ENCODE measurements around the gene MPPED2.

The MPPED2 gene

GRCh38 chr11:30550022-30550542 is 36.1 kb downstream of the MPPED2 start:
- H2AFZ ChIP-seq: no peak overlapping the region
- H3K4me1 ChIP-seq: no peaks in the 10 kb centered on the region
- no peaks in the 10 kb centered on the region for H3K36me3 ChIP-seq (ENCODE audit: control insufficient read depth, insufficient read depth, low read length)
- TF ChIP-seq CTCF (IDR thresholded peaks at IDR 0.05): no peak
- no peak overlapping the region for H3K9ac ChIP-seq
- H3K4me3 ChIP-seq (ENCODE audit: low read depth, low read length): no peak overlapping the region
- no peak overlapping the region for H3K4me2 ChIP-seq (ENCODE audit: low read length)
- H3K27ac ChIP-seq: no peak overlapping the region
- H3K27me3 ChIP-seq (ENCODE audit: control insufficient read depth, insufficient read depth, low read length): no peaks in the 10 kb centered on the region
- H3K79me2 ChIP-seq: no peaks in the 10 kb centered on the region
- no peaks in the 10 kb centered on the region for H3K9me3 ChIP-seq (ENCODE audit: control insufficient read depth, low read length)

DNA sequence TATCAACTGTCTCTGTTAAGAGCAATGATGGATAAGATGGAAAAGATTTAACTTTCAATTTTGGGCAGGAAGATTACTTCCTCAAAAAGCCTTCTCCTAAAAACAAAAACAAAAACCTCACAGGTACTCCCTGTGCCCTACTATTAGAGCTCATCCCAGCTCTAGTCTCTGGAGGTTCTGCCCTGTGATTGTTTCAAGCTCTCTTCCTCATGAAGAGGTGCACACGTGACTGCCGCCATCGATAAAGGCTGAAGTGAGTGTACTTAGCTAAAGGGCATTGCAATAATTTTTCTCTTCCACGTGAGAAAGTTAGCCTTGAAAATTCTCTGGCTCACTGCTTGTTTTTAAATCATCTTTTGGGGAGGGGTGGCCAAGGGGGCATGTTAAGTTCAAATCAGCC is 36.6 kb downstream of the MPPED2 start:
- no peak overlapping the region for H3K4me2 ChIP-seq (ENCODE audit: low read length)
- H3K36me3 ChIP-seq (ENCODE audit: control insufficient read depth, insufficient read depth, low read length): no peaks in the 10 kb centered on the region
- H3K27ac ChIP-seq: no peak overlapping the region
- no peak overlapping the region for H3K9ac ChIP-seq
- no peaks in the 10 kb centered on the region for H3K4me1 ChIP-seq
- H3K79me2 ChIP-seq: no peaks in the 10 kb centered on the region
- H3K4me3 ChIP-seq (ENCODE audit: low read depth, low read length): no peak overlapping the region
- TF ChIP-seq CTCF (IDR thresholded peaks at IDR 0.05): no peak
- no peak overlapping the region for H2AFZ ChIP-seq
- no peaks in the 10 kb centered on the region for H3K9me3 ChIP-seq (ENCODE audit: control insufficient read depth, low read length)
- no peaks in the 10 kb centered on the region for H3K27me3 ChIP-seq (ENCODE audit: control insufficient read depth, insufficient read depth, low read length)

DNA sequence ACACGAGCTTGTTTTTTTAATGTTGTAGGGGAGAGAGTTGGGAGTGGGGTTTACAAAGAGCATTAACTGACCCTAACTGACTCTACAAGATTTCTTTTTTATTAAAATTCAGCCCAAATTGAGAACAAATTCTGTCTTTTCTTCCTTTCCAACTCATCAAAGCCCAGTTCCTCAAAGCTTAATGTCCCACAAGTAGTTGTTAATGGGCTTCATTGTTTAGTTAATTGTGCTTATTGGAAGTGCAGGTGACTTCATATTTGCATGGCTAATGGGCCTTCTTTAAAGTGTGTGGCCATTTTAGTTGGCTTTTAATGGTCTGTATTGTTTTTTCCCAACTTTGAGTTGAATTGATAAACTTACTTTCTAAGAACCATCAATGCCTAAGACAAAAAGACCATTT is 39.8 kb downstream of the MPPED2 start:
- H3K4me1 ChIP-seq: no peaks in the 10 kb centered on the region
- no peaks in the 10 kb centered on the region for H3K79me2 ChIP-seq
- H3K9ac ChIP-seq: no peak overlapping the region

DNA sequence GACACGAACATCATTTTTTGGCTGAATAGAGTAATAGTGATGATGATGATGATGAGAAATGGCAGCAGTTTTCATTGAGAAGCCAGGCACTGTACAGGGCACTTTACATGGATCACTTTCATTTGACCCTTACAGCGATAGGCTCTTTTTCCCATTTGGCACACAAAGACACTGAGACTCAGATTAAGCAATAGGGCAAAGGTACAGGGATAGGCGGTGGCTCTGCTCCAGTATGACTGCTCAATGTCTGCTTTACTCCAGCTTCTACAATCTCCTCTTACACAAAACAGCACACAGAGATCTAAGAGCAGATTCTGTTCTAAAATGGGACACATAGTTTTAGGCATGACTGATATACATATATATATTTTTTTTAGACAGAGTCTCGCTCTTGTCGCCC is 40.6 kb downstream of the MPPED2 start:
- Histone ChIP-seq H3K27ac (no peak overlapping the region), H3K9ac (no peak overlapping the region), H3K36me3 (ENCODE audit: control insufficient read depth, insufficient read depth, low read length) (no peaks in the 10 kb centered on the region), H3K27me3 (ENCODE audit: control insufficient read depth, insufficient read depth, low read length) (no peaks in the 10 kb centered on the region), H2AFZ (no peak overlapping the region), H3K4me3 (ENCODE audit: low read depth, low read length) (no peak overlapping the region), H3K9me3 (ENCODE audit: control insufficient read depth, low read length) (no peaks in the 10 kb centered on the region), H3K79me2 (no peaks in the 10 kb centered on the region), H3K4me1 (no peaks in the 10 kb centered on the region), H3K4me2 (ENCODE audit: low read length) (no peak overlapping the region)
- no peak for TF ChIP-seq CTCF (IDR thresholded peaks at IDR 0.05)

More for the DNA sequence above, 39.8 kb downstream of the MPPED2 start:
- Histone ChIP-seq H3K4me2 (ENCODE audit: low read length) (no peak overlapping the region), H2AFZ (no peak overlapping the region), H3K36me3 (ENCODE audit: control insufficient read depth, insufficient read depth, low read length) (no peaks in the 10 kb centered on the region), H3K9me3 (ENCODE audit: control insufficient read depth, low read length) (no peaks in the 10 kb centered on the region), H3K4me3 (ENCODE audit: low read depth, low read length) (no peak overlapping the region), H3K27me3 (ENCODE audit: control insufficient read depth, insufficient read depth, low read length) (no peaks in the 10 kb centered on the region), H3K27ac (no peak overlapping the region)
- TF ChIP-seq CTCF (IDR thresholded peaks at IDR 0.05): no peak

DNA sequence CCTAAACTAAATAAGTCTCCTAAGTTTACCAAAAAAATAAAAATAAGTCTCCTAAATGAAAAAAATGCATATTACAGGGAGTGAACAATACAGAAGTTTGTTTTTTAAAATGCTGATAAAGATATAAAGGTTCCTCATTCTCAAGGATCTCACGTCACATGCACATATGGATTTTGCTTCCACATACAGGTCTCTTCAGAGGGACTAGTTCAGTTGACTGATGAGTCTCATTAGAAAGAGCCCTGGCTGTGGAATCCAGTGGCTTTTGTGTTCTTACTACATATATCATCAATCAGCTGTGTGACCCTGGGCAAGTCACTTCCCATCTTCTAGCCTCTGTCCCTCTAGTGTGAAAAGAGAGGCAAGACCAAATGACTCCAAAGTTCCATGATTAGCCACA is 43.1 kb downstream of the MPPED2 start:
- Histone ChIP-seq H3K27ac (no peak overlapping the region), H3K36me3 (ENCODE audit: control insufficient read depth, insufficient read depth, low read length) (no peaks in the 10 kb centered on the region), H3K4me2 (ENCODE audit: low read length) (no peak overlapping the region), H3K9me3 (ENCODE audit: control insufficient read depth, low read length) (no peaks in the 10 kb centered on the region), H3K27me3 (ENCODE audit: control insufficient read depth, insufficient read depth, low read length) (no peaks in the 10 kb centered on the region), H2AFZ (no peak overlapping the region), H3K9ac (no peak overlapping the region), H3K4me1 (no peaks in the 10 kb centered on the region), H3K79me2 (no peaks in the 10 kb centered on the region), H3K4me3 (ENCODE audit: low read depth, low read length) (no peak overlapping the region)
- no peak for TF ChIP-seq CTCF (IDR thresholded peaks at IDR 0.05)

All from parathyroid adenoma (tissue), 2 donors.